Spleen (tissue), 7 donors: ENCODE data around the gene ITPR2.

ENCODE experiments used
- POLR2A ChIP-seq, 3 donors: fragments of 450-650 bp; IDR thresholded peaks; one replicate each; pipeline ENCODE4 v1.5.1; 2017; ENCODE audit warnings: antibody characterized with exemption in 3 of 3, mild to moderate bottlenecking in 1 of 3
- POLR2AphosphoS5 ChIP-seq, 3 donors: sonication (generic); formaldehyde crosslinking; IDR thresholded peaks; one replicate each; pipeline ENCODE4 v1.5.1; 2017; ENCODE audit warnings: antibody characterized with exemption in 3 of 3
- TF ChIP-seq, protein P1 (sequence below), 11 experiments: fragments of 200-600 bp in 7 of 11; fragments of 450-650 bp in 4 of 11; sonication (generic) in 4 of 11; IDR thresholded peaks in 8 of 11; conservative IDR thresholded peaks in 3 of 11; 1 replicate in 7 of 11; 2 replicates in 4 of 11; pipeline versions ENCODE4 v1.4.0 to v1.8.0; 2016 to 2021; ENCODE audit warnings: antibody characterized with exemption in 11 of 11, inconsistent platforms in 4 of 11, mild to moderate bottlenecking in 1 of 11
- donor health status: DM: no; HTN: no; CAD: no; lungs with moderate emphysema.
- donor health status: DM: no; HTN: no; CAD: no.
- donor health status: DM: no; HTN: no; CAD: no.

DNA sequence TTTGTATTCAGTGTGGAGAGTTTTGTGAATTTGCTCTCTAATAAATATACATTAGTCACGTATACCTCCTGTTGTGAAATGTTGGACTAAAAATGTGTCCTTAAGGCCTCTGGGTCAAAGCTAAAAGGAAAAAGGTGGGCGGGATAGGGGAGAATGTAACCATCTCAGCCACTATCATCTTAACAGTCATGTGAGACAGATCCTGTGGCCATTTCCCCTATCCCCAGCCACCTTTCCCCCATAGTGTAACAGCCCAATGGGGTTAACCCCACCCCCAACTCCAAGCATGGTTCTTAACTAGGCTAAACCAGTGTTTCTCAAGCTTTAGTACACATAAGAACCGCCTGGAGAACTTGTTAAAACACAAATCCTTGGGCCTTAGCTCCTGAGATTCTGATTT lies 6.5 kb upstream of the ITPR2 start:
- TF ChIP-seq POLR2AphosphoS5 (IDR thresholded peaks at IDR 0.05) = no peak
- TF ChIP-seq, protein P1, sequence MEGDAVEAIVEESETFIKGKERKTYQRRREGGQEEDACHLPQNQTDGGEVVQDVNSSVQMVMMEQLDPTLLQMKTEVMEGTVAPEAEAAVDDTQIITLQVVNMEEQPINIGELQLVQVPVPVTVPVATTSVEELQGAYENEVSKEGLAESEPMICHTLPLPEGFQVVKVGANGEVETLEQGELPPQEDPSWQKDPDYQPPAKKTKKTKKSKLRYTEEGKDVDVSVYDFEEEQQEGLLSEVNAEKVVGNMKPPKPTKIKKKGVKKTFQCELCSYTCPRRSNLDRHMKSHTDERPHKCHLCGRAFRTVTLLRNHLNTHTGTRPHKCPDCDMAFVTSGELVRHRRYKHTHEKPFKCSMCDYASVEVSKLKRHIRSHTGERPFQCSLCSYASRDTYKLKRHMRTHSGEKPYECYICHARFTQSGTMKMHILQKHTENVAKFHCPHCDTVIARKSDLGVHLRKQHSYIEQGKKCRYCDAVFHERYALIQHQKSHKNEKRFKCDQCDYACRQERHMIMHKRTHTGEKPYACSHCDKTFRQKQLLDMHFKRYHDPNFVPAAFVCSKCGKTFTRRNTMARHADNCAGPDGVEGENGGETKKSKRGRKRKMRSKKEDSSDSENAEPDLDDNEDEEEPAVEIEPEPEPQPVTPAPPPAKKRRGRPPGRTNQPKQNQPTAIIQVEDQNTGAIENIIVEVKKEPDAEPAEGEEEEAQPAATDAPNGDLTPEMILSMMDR (IDR thresholded peaks at IDR 0.05 in 8 of 11, conservative IDR thresholded peaks at IDR 0.05 in 3 of 11) = no peak
- TF ChIP-seq POLR2A (IDR thresholded peaks at IDR 0.05) = no peak
